Keratinocyte (primary cell): Measurements from ENCODE around the gene C10orf90.

ENCODE experiments used
- EZH2 ChIP-seq: IDR thresholded peaks from one replicate; pipeline ENCODE4 v1.6.1; 2012; ENCODE audit warnings: inconsistent platforms, mild to moderate bottlenecking, low read length, moderate library complexity
- TF ChIP-seq, protein P1 (sequence below), 3 experiments: IDR thresholded peaks in 1 of 3; conservative IDR thresholded peaks in 1 of 3; optimal IDR thresholded peaks in 1 of 3; 2 replicates in 2 of 3; 3 replicates in 1 of 3; pipeline versions ENCODE3 to v1.5.1; 2011; ENCODE audit warnings: low read length in 3 of 3, mild to moderate bottlenecking in 3 of 3, moderate library complexity in 2 of 3, control low read depth in 1 of 3, inconsistent platforms in 1 of 3; ENCODE audit not compliant: insufficient read depth in 2 of 3; ENCODE audit errors: extremely low read depth in 1 of 3

DNA sequence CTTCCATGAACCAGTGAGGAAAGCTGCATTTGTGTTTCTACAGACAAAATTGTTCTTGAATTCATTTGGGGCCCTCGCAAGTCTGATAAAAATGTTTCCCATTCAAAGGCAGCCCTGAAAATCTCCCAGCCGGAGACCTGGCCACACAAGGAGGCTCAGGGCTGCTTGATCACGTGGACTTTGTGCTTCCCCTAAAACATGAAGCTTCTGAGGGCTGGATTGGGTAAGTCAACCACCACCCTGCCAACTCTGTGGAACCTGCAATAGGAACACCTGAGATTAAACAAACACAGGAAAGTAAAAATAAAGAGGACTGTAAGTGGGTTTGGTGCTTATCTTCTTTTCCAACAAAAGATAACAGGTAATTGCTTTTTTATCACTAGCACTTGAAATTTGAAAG lies 133.8 kb downstream of the C10orf90 start:
- TF ChIP-seq, protein P1, sequence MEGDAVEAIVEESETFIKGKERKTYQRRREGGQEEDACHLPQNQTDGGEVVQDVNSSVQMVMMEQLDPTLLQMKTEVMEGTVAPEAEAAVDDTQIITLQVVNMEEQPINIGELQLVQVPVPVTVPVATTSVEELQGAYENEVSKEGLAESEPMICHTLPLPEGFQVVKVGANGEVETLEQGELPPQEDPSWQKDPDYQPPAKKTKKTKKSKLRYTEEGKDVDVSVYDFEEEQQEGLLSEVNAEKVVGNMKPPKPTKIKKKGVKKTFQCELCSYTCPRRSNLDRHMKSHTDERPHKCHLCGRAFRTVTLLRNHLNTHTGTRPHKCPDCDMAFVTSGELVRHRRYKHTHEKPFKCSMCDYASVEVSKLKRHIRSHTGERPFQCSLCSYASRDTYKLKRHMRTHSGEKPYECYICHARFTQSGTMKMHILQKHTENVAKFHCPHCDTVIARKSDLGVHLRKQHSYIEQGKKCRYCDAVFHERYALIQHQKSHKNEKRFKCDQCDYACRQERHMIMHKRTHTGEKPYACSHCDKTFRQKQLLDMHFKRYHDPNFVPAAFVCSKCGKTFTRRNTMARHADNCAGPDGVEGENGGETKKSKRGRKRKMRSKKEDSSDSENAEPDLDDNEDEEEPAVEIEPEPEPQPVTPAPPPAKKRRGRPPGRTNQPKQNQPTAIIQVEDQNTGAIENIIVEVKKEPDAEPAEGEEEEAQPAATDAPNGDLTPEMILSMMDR (optimal IDR thresholded peaks at IDR 0.05 in 1 of 3, IDR thresholded peaks at IDR 0.05 in 1 of 3, conservative IDR thresholded peaks at IDR 0.05 in 1 of 3; ENCODE audit: extremely low read depth in 1 of 3, insufficient read depth in 2 of 3, low read length in 3 of 3) = no peak
- TF ChIP-seq EZH2 = no peak
